Loucy (cell line): ENCODE results near the gene ACVRL1.

Experiments
- CTCF ChIP-seq: fragments of 200-600 bp; sonication (generic); conservative IDR thresholded peaks from 2 replicates; pipeline ENCODE4 v1.5.1; 2014; ENCODE audit warnings: mild to moderate bottlenecking, antibody characterized with exemption, low read length
- EZH2phosphoT487 ChIP-seq: fragments of 200-600 bp; IDR thresholded peaks from 2 replicates; pipeline ENCODE4 v1.6.1; 2018; ENCODE audit warnings: antibody characterized with exemption, mild to moderate bottlenecking, moderate library complexity, borderline replicate concordance

- TF ChIP-seq CTCF = no peak
- no peak for TF ChIP-seq EZH2phosphoT487
These were observed 54.5 kb downstream of the ACVRL1 start for GRCh38 chr12:51961834-51962233.
